ENCODE data around the gene VAT1L.

VAT1L gene

GRCh38 chr16:77972062-77972392 lies 183.7 kb downstream of the VAT1L start:
- TF ChIP-seq, protein P1, sequence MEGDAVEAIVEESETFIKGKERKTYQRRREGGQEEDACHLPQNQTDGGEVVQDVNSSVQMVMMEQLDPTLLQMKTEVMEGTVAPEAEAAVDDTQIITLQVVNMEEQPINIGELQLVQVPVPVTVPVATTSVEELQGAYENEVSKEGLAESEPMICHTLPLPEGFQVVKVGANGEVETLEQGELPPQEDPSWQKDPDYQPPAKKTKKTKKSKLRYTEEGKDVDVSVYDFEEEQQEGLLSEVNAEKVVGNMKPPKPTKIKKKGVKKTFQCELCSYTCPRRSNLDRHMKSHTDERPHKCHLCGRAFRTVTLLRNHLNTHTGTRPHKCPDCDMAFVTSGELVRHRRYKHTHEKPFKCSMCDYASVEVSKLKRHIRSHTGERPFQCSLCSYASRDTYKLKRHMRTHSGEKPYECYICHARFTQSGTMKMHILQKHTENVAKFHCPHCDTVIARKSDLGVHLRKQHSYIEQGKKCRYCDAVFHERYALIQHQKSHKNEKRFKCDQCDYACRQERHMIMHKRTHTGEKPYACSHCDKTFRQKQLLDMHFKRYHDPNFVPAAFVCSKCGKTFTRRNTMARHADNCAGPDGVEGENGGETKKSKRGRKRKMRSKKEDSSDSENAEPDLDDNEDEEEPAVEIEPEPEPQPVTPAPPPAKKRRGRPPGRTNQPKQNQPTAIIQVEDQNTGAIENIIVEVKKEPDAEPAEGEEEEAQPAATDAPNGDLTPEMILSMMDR (IDR thresholded peaks at IDR 0.05; ENCODE audit: low read length, missing control alignments): no peak
- no peak for DNase-seq (ENCODE audit: low read depth)
- no peak overlapping the region for H3K4me3 ChIP-seq (replicated peaks; ENCODE audit: low read depth, low read length)

GRCh38 chr16:77974883-77975282 lies 186.5 kb downstream of the VAT1L start:
- no peak for DNase-seq (ENCODE audit: low read depth)
- H3K4me3 ChIP-seq (replicated peaks; ENCODE audit: low read depth, low read length): no peak overlapping the region
- TF ChIP-seq, protein P1 (IDR thresholded peaks at IDR 0.05; ENCODE audit: low read length, missing control alignments): no peak

DNA sequence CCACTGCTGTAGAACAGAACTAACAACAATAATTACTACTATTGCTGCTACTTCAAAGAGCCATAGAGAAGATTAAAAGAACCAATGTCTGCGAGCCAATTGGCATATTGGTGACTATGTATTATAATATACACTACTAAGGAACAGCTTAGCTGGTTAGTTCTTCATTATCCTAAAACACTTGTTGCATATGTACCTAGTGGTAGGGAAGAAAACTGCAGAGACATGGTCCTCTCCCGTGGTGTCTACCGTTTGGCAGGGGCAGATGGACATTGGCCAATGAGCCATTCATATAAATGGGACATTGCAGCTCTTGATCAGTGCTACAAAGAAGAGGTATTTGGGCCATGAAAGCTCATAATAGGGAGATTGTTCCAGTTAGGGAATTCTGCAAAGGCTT lies 187.6 kb downstream of the VAT1L start:
- no peak for DNase-seq (ENCODE audit: low read depth)
- H3K4me3 ChIP-seq (replicated peaks; ENCODE audit: low read depth, low read length): no peak overlapping the region
- TF ChIP-seq, protein P1 (IDR thresholded peaks at IDR 0.05; ENCODE audit: low read length, missing control alignments): no peak

GRCh38 chr16:77977339-77977738 lies 189.0 kb downstream of the VAT1L start:
- H3K4me3 ChIP-seq (replicated peaks; ENCODE audit: low read depth, low read length): no peak overlapping the region
- no peak for DNase-seq (ENCODE audit: low read depth)
- TF ChIP-seq, protein P1 (IDR thresholded peaks at IDR 0.05; ENCODE audit: low read length, missing control alignments): no peak

GRCh38 chr16:77985111-77985510 lies 196.7 kb downstream of the VAT1L start:
- TF ChIP-seq, protein P1 (IDR thresholded peaks at IDR 0.05; ENCODE audit: low read length, missing control alignments): no peak
- no peak overlapping the region for H3K4me3 ChIP-seq (replicated peaks; ENCODE audit: low read depth, low read length)
- no peak for DNase-seq (ENCODE audit: low read depth)

DNA sequence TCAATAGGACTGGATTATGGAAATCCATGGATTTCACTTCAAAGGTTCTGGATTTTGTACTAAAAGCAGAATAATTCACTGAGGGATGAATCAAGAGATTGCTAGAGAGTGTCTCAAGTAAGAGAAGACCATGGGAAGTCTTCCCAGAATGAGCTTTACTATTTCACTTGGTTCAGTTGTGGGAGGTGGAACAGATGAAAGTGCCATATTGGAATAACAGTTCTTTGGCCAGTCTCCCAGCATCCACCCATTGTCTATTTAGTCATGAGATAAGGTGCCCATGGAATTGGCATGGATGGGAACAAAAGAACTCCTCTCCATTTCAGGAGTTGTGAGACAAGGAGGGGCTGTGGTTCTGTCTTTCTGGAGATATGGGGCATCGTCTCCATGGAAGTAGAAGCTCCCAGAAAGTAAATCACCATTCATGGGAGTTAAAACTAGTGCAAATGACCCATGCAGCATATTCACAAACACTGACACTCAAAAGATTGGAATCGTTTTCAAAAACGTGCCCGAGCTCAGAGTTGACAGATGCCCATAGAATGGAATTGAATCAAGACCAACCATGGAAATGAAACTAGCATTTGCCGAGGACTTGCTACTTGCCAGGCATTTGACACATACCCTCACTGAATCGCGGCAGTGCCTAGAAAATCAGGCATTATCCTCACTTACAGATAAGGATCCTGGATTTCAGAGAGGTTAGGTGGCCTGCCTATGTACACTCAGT lies 197.8 kb downstream of the VAT1L start:
- H3K4me3 ChIP-seq (replicated peaks; ENCODE audit: low read depth, low read length): no peak overlapping the region
- no peak for DNase-seq (ENCODE audit: low read depth)
- TF ChIP-seq, protein P1 (IDR thresholded peaks at IDR 0.05; ENCODE audit: low read length, missing control alignments): no peak

DNA sequence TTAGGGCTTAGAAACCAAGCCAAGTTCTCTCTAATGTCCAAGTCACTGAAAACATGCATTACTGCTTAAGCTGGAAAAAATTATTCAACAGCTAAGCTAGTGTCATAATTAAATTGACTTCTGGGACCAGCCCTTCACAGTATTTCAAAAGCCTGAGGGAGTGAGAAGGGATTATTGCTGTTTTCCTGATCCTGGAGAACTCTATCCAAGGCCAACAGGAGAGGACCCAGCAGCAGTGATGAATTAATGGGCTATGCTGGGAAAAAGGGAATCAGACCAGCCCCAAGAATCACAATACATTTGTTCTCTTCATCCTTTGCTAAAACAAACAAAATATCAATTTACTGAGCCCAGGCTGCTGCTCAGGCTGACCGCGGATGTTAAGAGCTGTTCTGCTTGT lies 199.4 kb downstream of the VAT1L start:
- no peak for DNase-seq (ENCODE audit: low read depth)
- TF ChIP-seq, protein P1 (IDR thresholded peaks at IDR 0.05; ENCODE audit: low read length, missing control alignments): no peak
- H3K4me3 ChIP-seq (replicated peaks; ENCODE audit: low read depth, low read length): no peak overlapping the region

Measured in fibroblast of pulmonary artery (primary cell).